ENCODE data around the gene AIP. TPM values are rescaled to one million over a fixed set of nuclear protein-coding genes. Genes with fewer than 3 reads are reported as not detected.

Gene AIP
- total and polyA plus RNA-seq, 9 of the 15 experiments (the other 6 are each of a cell fraction or from before 2014, with no cell fraction given): 5.2 to 92.5 (median 52.7) TPM

GRCh38 chr11:67504950-67505581 is 22.2 kb downstream of the AIP start, which contains the start of gene PITPNM1 (continued):
- no peak for TF ChIP-seq HMBOX1 (IDR thresholded peaks at IDR 0.05)
- TF ChIP-seq ZNF197 (CRISPR knock-in tag; IDR thresholded peaks at IDR 0.05; ENCODE audit: low read depth): no peak
- TF ChIP-seq CREB1 (IDR thresholded peaks at IDR 0.05): peak; percentile 61; the same call in 1 of the 2 replicates
- peak; percentile 57; the same call in 1 of the 2 replicates for TF ChIP-seq CREB1 (CRISPR knock-in tag; IDR thresholded peaks at IDR 0.05)
- TF ChIP-seq FOXJ3 (CRISPR knock-in tag; IDR thresholded peaks at IDR 0.05): no peak
- TF ChIP-seq E2F6 (IDR thresholded peaks at IDR 0.05; ENCODE audit: borderline replicate concordance in 1 of 2, extremely low read depth in 1 of 2, insufficient read depth in 1 of 2, insufficient read length in 1 of 2, low read depth in 1 of 2, low read length in 1 of 2, poor library complexity in 1 of 2, severe bottlenecking in 1 of 2): peak; percentile 24 to 71
- peak; percentile 82 for TF ChIP-seq CREM (IDR thresholded peaks at IDR 0.05; ENCODE audit: low read depth)
- TF ChIP-seq ZBTB11 (CRISPR knock-in tag; IDR thresholded peaks at IDR 0.05): peak in 1 of 3 experiments; percentile 72; a peak in 2 of 6 replicates
- no peak for TF ChIP-seq PTRF (tag; IDR thresholded peaks at IDR 0.05)
- TF ChIP-seq SMC3 (conservative IDR thresholded peaks at IDR 0.05; ENCODE audit: insufficient read depth, low read depth, low read length): no peak
- 0 out of 2 replicates have a peak, but pooled peaks have one; percentile 28 for TF ChIP-seq ZNF592 (IDR thresholded peaks at IDR 0.05)
- peak; percentile 74 for TF ChIP-seq SIN3B (IDR thresholded peaks at IDR 0.05; ENCODE audit: low read depth)
- TF ChIP-seq ZNF263 (CRISPR knock-in tag; IDR thresholded peaks at IDR 0.05; ENCODE audit: borderline replicate concordance): no peak
- no peak for TF ChIP-seq CCAR2 (IDR thresholded peaks at IDR 0.05; ENCODE audit: low read depth, low read length)
- TF ChIP-seq HSF4 (CRISPR knock-in tag; IDR thresholded peaks at IDR 0.05; ENCODE audit: borderline replicate concordance): no peak
- no peak for TF ChIP-seq STAT5A (IDR thresholded peaks at IDR 0.05; ENCODE audit: borderline replicate concordance, low read length)
- 0 out of 2 replicates have a peak, but pooled peaks have one; percentile 56 for TF ChIP-seq ZNF12 (CRISPR knock-in tag; IDR thresholded peaks at IDR 0.05)

Data from K562 (cell line).